Left lobe of liver (tissue), 2 donors: Measurements from ENCODE around the gene HM13. TPM values are rescaled to one million over a fixed set of nuclear protein-coding genes. Genes with fewer than 3 reads are reported as not detected.
"Not testable (repeated sequence)": the region's sequence is repeated elsewhere in the genome, so short reads cannot be mapped to it uniquely, and the experiment has no call there.

ENCODE experiments used
- ATAC-seq: fragments of 200-7000 bp; cut with Tn5 transposase; one replicate; pipeline ENCODE4 v1.9.1; 2020; ENCODE audit warnings: mild to moderate bottlenecking, moderate library complexity
- DNase-seq: peaks from one replicate; pipeline ENCODE4 v3.0.0-alpha.2; 2020; ENCODE audit warnings: low spot score
- total RNA-seq: library from RNA; stranded (reverse); gene quantifications from one replicate; pipeline ENCODE4 v1.2.1, GENCODE V29; 2021
- donor health status: DM: no; HTN: no; CAD: no; lungs with moderate emphysema.
- donor health status: DM: no; HTN: yes; CAD: no.

HM13 gene
- total RNA-seq, 1 donor from 2014 or later = 147 TPM

DNA sequence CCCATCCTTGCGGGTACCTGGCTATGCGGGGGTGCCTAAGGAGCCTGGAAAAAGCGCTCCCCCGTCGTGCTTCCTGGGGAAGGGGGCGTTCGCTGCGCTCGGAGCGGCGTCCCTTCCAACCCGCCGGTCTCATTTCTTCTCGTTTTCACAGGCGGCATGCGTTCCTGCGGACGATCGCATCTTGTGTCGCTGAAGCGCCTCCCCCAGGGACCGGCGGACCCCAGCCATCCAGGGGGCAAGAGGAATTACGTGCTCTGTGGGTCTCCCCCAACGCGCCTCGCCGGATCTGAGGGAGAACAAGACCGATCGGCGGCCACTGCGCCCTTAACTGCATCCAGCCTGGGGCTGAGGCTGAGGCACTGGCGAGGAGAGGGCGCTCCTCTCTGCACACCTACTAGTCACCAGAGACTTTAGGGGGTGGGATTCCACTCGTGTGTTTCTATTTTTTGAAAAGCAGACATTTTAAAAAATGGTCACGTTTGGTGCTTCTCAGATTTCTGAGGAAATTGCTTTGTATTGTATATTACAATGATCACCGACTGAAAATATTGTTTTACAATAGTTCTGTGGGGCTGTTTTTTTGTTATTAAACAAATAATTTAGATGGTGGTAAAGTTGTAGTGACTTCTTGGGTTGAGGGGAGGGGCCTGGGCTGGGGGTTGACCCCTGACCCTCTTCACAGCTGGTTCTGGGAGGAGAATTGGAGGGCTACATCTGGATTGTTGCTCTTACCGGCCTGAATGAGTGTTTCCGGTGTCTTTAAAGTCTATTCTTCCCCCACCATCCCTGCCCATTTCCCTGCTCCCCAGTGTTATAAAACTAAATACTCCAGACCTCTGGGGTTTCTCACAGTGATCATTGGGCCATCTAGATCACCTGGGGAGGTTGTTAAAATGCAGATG lies 91.9 kb downstream of the HM13 start:
- ATAC-seq = no peak

GRCh38 chr20:31606804-31607639 lies 92.8 kb downstream of the HM13 start:
- DNase-seq = peak; percentile 77

More for the DNA sequence above, 91.9 kb downstream of the HM13 start:
- no peak for DNase-seq

DNA sequence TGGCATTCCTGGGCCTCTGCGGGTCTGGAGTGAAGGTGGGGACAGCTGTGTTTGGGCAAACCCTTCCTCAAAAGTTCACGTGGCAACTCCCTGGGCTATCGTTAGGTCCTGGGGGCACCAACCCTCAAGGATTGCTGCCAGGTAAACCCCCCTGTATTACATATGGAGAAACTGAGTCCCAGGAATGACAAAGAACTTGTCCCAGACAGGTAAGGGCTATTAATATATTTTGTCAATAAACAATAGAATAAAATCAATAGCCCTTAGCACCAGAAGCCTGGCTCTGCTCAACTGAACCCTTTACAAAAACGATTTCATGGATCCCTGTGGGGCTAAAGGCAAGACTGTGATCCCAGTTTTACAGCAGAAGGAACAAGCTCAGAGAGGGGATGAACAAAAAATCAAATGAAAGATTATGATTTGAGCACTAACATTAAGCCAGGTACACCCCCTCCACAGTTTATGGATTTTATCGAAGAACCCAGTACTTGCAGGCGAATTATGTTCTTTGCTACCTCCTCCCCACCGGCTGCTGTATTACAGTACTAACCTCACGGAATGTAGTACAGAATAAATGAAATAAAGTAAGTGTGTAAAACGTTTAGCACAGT lies 93.5 kb downstream of the HM13 start:
- no peak for ATAC-seq
- DNase-seq = no peak

More at GRCh38 chr20:31606804-31607639, 92.8 kb downstream of the HM13 start:
- ATAC-seq = peak; percentile 24

DNA sequence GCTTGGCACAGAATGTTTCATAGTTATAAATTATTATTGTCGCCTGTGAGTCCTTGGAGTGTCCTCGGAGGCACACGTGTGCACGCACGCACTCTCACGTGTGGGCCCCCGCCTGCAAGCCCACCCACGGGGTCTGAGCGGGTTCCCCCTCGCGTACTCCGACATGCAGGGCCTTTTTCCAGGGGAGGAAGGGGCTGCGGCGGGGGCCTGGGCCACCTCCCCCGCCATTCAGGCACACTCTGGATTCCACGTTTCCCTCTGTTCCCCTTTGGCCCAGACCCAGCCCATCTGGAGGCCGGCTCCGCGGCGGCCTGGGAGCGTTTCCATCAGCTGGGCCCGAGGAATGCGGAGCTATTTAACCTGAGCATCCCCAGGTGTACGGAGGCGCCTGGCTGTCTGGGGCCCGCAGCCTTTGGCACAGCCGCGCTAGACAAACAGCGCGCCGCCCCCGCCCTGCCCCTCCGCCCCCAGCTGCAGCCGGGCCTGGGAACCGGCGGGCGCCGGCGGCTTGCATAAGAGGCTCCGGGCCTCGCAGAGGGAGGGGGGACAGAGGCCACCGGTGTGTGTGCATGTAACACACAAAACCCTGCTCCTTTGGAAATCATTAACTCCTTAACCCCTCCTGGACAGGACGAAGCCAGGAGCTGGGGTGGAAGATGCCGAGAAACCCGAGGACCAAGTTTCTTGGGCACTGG lies 94.2 kb downstream of the HM13 start:
- ATAC-seq (peak; percentile 54), DNase-seq (peak; percentile 96)

DNA sequence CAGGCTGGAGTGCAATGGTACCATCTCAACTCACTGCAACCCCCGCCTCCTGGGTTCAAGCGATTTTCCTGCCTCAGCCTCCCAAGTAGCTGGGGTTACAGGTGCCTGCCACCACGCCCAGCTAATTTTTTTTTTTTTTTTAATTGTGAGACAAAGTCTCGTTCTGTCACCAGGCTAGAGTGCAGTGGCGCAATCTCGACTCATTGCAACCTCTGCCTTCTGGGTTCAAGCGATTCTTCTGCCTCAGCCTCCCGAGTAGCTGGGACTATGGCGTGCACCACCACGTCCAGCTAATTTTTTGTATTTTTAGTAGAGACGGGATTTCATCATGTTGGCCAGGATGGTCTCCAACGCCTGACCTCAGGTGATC lies 98.0 kb downstream of the HM13 start:
- not testable (repeated sequence) for ATAC-seq, DNase-seq

GRCh38 chr20:31615416-31615815 lies 101.2 kb downstream of the HM13 start:
- ATAC-seq (no peak), DNase-seq (no peak)

DNA sequence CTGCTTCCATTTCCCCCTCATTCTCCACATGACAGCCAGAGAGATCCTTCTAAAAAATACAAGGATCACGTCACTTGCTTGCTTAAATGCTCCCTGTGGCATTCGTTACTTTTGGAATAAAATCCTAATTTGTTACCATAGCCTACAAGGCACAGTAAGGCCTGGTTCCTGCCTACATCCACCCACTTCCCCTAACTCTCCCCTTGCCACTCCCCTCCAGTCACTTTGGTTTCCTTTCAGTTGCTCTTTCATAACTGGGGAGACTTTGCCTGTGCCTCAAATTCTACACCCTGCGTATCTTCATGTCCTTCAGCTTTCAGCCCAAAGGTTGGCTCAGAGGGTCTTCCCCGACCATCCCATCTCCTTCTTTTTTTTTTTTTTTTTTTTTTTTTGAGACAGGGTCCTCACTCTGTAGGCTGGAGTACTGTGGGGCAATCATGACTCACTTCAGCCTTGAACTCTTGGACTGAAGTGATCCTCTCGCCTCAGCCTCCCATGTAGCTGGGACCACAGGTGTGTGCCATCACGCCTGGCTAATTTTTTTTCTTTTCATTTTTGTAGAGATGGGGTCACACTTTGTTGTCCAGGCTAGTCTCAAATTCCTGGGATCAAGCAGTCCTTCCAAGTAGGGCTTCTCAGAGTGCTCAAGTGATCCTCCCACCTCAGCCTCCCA lies 103.3 kb downstream of the HM13 start:
- ATAC-seq = no peak

More for the DNA sequence above, 103.3 kb downstream of the HM13 start:
- DNase-seq = no peak

Other genes starting within 250 kb of the HM13 start
- not detected for gene DEFB116, start 205.9 kb upstream of the HM13 start, total RNA-seq
- not detected for gene DEFB118, start 145.8 kb upstream of the HM13 start, total RNA-seq
- not detected for gene DEFB119, start 123.9 kb upstream of the HM13 start, total RNA-seq
- gene DEFB121, start 108.2 kb upstream of the HM13 start, total RNA-seq = not detected
- not detected for gene DEFB123, start 73.8 kb upstream of the HM13 start, total RNA-seq
- not detected for gene DEFB124, start 39.3 kb upstream of the HM13 start, total RNA-seq
- not detected for gene REM1, start 39.2 kb upstream of the HM13 start, total RNA-seq
- 37.2 TPM for gene ID1, start 90.8 kb downstream of the HM13 start, total RNA-seq
- not detected for gene COX4I2, start 123.5 kb downstream of the HM13 start, total RNA-seq
- 35.0 TPM for gene BCL2L1, start 208.4 kb downstream of the HM13 start, total RNA-seq
- gene TPX2, start 224.8 kb downstream of the HM13 start, total RNA-seq = 2.0 TPM